Measurements from ENCODE around the gene NEMP2.

NEMP2 gene

GRCh38 chr2:190575263-190575662 is 40.7 kb upstream of the NEMP2 start:
- H3K4me1 ChIP-seq, result no peaks in the 10 kb centered on the region
- H3K4me2 ChIP-seq (ENCODE audit: low read length), result no peak overlapping the region
- H3K4me3 ChIP-seq (ENCODE audit: low read depth, low read length), result no peak overlapping the region
- no peaks in the 10 kb centered on the region for H3K36me3 ChIP-seq (ENCODE audit: control insufficient read depth, insufficient read depth, low read length)
- no peak overlapping the region for H3K27ac ChIP-seq
- no peaks in the 10 kb centered on the region for H3K9me3 ChIP-seq (ENCODE audit: control insufficient read depth, low read length)
- no peaks in the 10 kb centered on the region for H3K27me3 ChIP-seq (ENCODE audit: control insufficient read depth, insufficient read depth, low read length)
- H3K79me2 ChIP-seq, result no peaks in the 10 kb centered on the region
- H2AFZ ChIP-seq, result no peak overlapping the region
- H3K9ac ChIP-seq, result no peak overlapping the region
- no peak for TF ChIP-seq CTCF (IDR thresholded peaks at IDR 0.05)

DNA sequence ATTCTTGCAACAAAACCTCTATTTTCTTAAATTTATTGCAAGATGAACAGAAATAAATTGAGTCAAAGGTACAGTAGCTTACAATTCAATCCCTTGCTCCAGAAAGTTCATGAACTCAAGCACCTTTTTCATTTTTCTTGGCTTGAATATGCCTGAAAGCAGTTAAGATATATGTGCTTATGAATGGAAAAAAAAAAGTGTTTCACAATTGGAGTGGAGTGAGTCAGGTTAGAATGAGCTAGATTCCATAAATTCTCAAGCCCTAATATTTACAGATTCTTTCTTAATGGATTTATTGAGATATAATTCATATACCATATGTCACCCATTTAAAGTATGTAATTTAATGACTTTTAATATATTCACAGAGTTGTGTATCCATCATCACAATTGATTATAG is 39.6 kb upstream of the NEMP2 start:
- Histone ChIP-seq H3K4me2 (ENCODE audit: low read length) (no peak overlapping the region), H3K9me3 (ENCODE audit: control insufficient read depth, low read length) (no peaks in the 10 kb centered on the region)
- TF ChIP-seq CTCF (IDR thresholded peaks at IDR 0.05), result no peak

GRCh38 chr2:190572246-190572645 is 37.7 kb upstream of the NEMP2 start:
- Histone ChIP-seq H3K36me3 (ENCODE audit: control insufficient read depth, insufficient read depth, low read length) (no peaks in the 10 kb centered on the region), H3K9ac (no peak overlapping the region), H3K27me3 (ENCODE audit: control insufficient read depth, insufficient read depth, low read length) (no peaks in the 10 kb centered on the region), H3K27ac (no peak overlapping the region), H3K9me3 (ENCODE audit: control insufficient read depth, low read length) (no peaks in the 10 kb centered on the region), H3K79me2 (no peaks in the 10 kb centered on the region), H2AFZ (no peak overlapping the region), H3K4me3 (ENCODE audit: low read depth, low read length) (no peak overlapping the region), H3K4me1 (no peaks in the 10 kb centered on the region), H3K4me2 (ENCODE audit: low read length) (no peak overlapping the region)
- no peak for TF ChIP-seq CTCF (IDR thresholded peaks at IDR 0.05)

More for the DNA sequence above, 39.6 kb upstream of the NEMP2 start:
- Histone ChIP-seq H3K4me1 (no peaks in the 10 kb centered on the region), H3K79me2 (no peaks in the 10 kb centered on the region), H3K27me3 (ENCODE audit: control insufficient read depth, insufficient read depth, low read length) (no peaks in the 10 kb centered on the region), H3K4me3 (ENCODE audit: low read depth, low read length) (no peak overlapping the region), H3K36me3 (ENCODE audit: control insufficient read depth, insufficient read depth, low read length) (no peaks in the 10 kb centered on the region), H3K27ac (no peak overlapping the region), H3K9ac (no peak overlapping the region), H2AFZ (no peak overlapping the region)

- no peaks in the 10 kb centered on the region for H3K36me3 ChIP-seq (ENCODE audit: control insufficient read depth, insufficient read depth, low read length)
- H3K79me2 ChIP-seq, result no peaks in the 10 kb centered on the region
- H3K27ac ChIP-seq, result no peak overlapping the region
- no peak overlapping the region for H3K4me2 ChIP-seq (ENCODE audit: low read length)
- no peaks in the 10 kb centered on the region for H3K9me3 ChIP-seq (ENCODE audit: control insufficient read depth, low read length)
- no peaks in the 10 kb centered on the region for H3K27me3 ChIP-seq (ENCODE audit: control insufficient read depth, insufficient read depth, low read length)
- no peak overlapping the region for H3K9ac ChIP-seq
- no peak overlapping the region for H3K4me3 ChIP-seq (ENCODE audit: low read depth, low read length)
- no peaks in the 10 kb centered on the region for H3K4me1 ChIP-seq
- no peak for TF ChIP-seq CTCF (IDR thresholded peaks at IDR 0.05)
- H2AFZ ChIP-seq, result no peak overlapping the region
These were observed 37.2 kb upstream of the NEMP2 start for GRCh38 chr2:190571686-190572085.

DNA sequence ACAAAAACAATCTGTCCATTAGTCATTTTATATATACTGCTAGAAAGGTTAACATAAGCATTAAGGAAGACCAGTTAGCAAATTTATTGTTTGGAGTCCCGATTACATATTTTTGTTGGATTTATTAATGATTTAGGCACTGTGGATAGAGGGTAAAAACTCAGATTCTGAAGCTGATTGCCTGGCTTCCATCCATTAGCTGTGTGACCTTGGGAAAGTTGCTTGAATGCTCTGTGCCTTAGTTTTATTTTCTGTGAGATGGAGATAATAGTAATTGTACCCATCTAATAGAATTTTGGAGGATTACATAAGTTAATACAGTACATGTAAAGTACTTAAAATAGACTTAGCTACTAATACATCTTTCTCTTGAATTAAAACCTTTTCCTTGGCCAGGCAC is 36.3 kb upstream of the NEMP2 start:
- Histone ChIP-seq H3K27me3 (ENCODE audit: control insufficient read depth, insufficient read depth, low read length) (no peaks in the 10 kb centered on the region), H2AFZ (no peak overlapping the region), H3K4me2 (ENCODE audit: low read length) (no peak overlapping the region), H3K9me3 (ENCODE audit: control insufficient read depth, low read length) (no peaks in the 10 kb centered on the region), H3K4me3 (ENCODE audit: low read depth, low read length) (no peak overlapping the region), H3K27ac (no peak overlapping the region), H3K4me1 (no peaks in the 10 kb centered on the region), H3K79me2 (no peaks in the 10 kb centered on the region), H3K36me3 (ENCODE audit: control insufficient read depth, insufficient read depth, low read length) (no peaks in the 10 kb centered on the region), H3K9ac (no peak overlapping the region)
- no peak for TF ChIP-seq CTCF (IDR thresholded peaks at IDR 0.05)

Data from parathyroid adenoma (tissue), 2 donors.